Mesendoderm (in vitro differentiated cells): ENCODE data around the gene IL3RA.
"Not testable (repeated sequence)": the region's sequence is repeated elsewhere in the genome, so short reads cannot be mapped to it uniquely, and the experiment has no call there.

Source experiments
- DNase-seq: peaks from one replicate; pipeline ENCODE4 v3.0.0; 2013
- H2AK5ac ChIP-seq: 2 replicates; pipeline ENCODE4 v1.6.1; 2013; ENCODE audit warnings: low read length, inconsistent platforms
- H2BK120ac ChIP-seq: 2 replicates; pipeline ENCODE4 v1.6.1; 2013; ENCODE audit warnings: low read depth, mild to moderate bottlenecking, low read length, moderate library complexity, mixed read lengths
- H2BK15ac ChIP-seq: replicated peaks from 2 replicates; pipeline ENCODE4 v1.6.1; 2013; ENCODE audit warnings: low read depth, mild to moderate bottlenecking, moderate library complexity
- H2BK5ac ChIP-seq: 2 replicates; pipeline ENCODE4 v1.6.1; 2013; ENCODE audit warnings: low read length, inconsistent platforms
- H3K18ac ChIP-seq: 2 replicates; pipeline ENCODE4 v1.6.1; 2013; ENCODE audit warnings: mild to moderate bottlenecking, low read length, mixed read lengths
- H3K23ac ChIP-seq: one replicate; pipeline ENCODE4 v1.6.1; 2013; ENCODE audit warnings: low read length
- H3K27ac ChIP-seq: 2 replicates; pipeline ENCODE4 v1.5.1; 2013; ENCODE audit warnings: low read depth, mild to moderate bottlenecking, inconsistent platforms, low read length, moderate library complexity
- H3K27me3 ChIP-seq: 2 replicates; pipeline ENCODE4 v1.6.1; 2013; ENCODE audit warnings: low read length, control low read depth, mild to moderate bottlenecking, inconsistent platforms; ENCODE audit not compliant: insufficient read depth, poor library complexity
- H3K36me3 ChIP-seq: 2 replicates; pipeline ENCODE4 v1.6.1; 2013; ENCODE audit warnings: low read length, inconsistent platforms; ENCODE audit not compliant: control insufficient read depth, insufficient read depth
- H3K4ac ChIP-seq: one replicate; pipeline ENCODE4 v1.6.1; 2013; ENCODE audit warnings: low read depth, mild to moderate bottlenecking, low read length, moderate library complexity
- H3K4me1 ChIP-seq: 2 replicates; pipeline ENCODE4 v1.6.1; 2013; ENCODE audit warnings: low read depth, low read length, inconsistent platforms; ENCODE audit not compliant: control insufficient read depth
- H3K4me2 ChIP-seq: 2 replicates; pipeline ENCODE4 v1.6.1; 2013; ENCODE audit warnings: low read length
- H3K4me3 ChIP-seq: 2 replicates; pipeline ENCODE4 v1.5.1; 2013; ENCODE audit warnings: mild to moderate bottlenecking, low read length
- H3K56ac ChIP-seq: one replicate; pipeline ENCODE4 v1.6.1; 2013; ENCODE audit warnings: low read length
- H3K79me1 ChIP-seq: 2 replicates; pipeline ENCODE4 v1.6.1; 2013; ENCODE audit warnings: low read length, inconsistent platforms
- H3K79me2 ChIP-seq: 2 replicates; pipeline ENCODE4 v1.6.1; 2013; ENCODE audit warnings: mild to moderate bottlenecking, low read length; ENCODE audit not compliant: control insufficient read depth, insufficient read depth
- H3K9ac ChIP-seq: 2 replicates; pipeline ENCODE4 v1.6.1; 2013; ENCODE audit warnings: low read length, inconsistent platforms
- H4K5ac ChIP-seq: one replicate; pipeline ENCODE4 v1.6.1; 2013; ENCODE audit warnings: low read length
- H4K8ac ChIP-seq: one replicate; pipeline ENCODE4 v1.6.1; 2013; ENCODE audit warnings: low read depth, mild to moderate bottlenecking, control low read depth, low read length, moderate library complexity
- WGBS: extraction: QIAGEN DNeasy Blood & Tissue Kit; methylation state at CpG from one replicate; pipeline ENCODE4 v1.1.7; 2013; ENCODE audit warnings: low lambda C conversion rate, missing lambda C conversion rate; ENCODE audit not compliant: insufficient coverage; ENCODE audit errors: extremely low coverage; 5-methylcytosine and 5-hydroxymethylcytosine counted together

IL3RA gene

GRCh38 chrX:1401611-1402430 lies 65.2 kb downstream of the IL3RA start:
- no peak overlapping the region for H3K4me3 ChIP-seq
- H3K9ac ChIP-seq = peak overlapping the region; percentile 4
- H3K27ac ChIP-seq = no peak overlapping the region
- no CpG with 5 or more reads among the region's 30 CpGs for whole genome bisulfite sequencing
- H2AK5ac ChIP-seq = no peak overlapping the region
- no peaks in the 10 kb centered on the region for H3K79me2 ChIP-seq
- no peak overlapping the region for H2BK120ac ChIP-seq
- no peak overlapping the region for H2BK5ac ChIP-seq
- no peak overlapping the region for H3K18ac ChIP-seq
- H3K4me2 ChIP-seq = no peak overlapping the region
- no peak overlapping the region for H3K23ac ChIP-seq
- peak overlapping the region; percentile 22 for H3K56ac ChIP-seq
- no peaks in the 10 kb centered on the region for H3K4me1 ChIP-seq
- DNase-seq = no peak
- peaks cover 4% of the 10 kb centered on the region for H3K79me1 ChIP-seq
- no peak overlapping the region for H2BK15ac ChIP-seq
- H3K4ac ChIP-seq = no peak overlapping the region
- H3K27me3 ChIP-seq = no peaks in the 10 kb centered on the region
- peaks cover 15% of the 10 kb centered on the region for H3K36me3 ChIP-seq
- H4K8ac ChIP-seq = no peak overlapping the region
- no peak overlapping the region for H4K5ac ChIP-seq

GRCh38 chrX:1403228-1403627 lies 66.6 kb downstream of the IL3RA start:
- H3K56ac ChIP-seq = no peak overlapping the region
- no peak overlapping the region for H3K4ac ChIP-seq
- DNase-seq = no peak
- no CpG with 5 or more reads among the region's 10 CpGs for WGBS
- no peak overlapping the region for H3K18ac ChIP-seq
- no peak overlapping the region for H2BK5ac ChIP-seq
- no peak overlapping the region for H3K23ac ChIP-seq
- H3K27ac ChIP-seq = no peak overlapping the region
- no peak overlapping the region for H4K5ac ChIP-seq
- no peak overlapping the region for H2AK5ac ChIP-seq
- H3K9ac ChIP-seq = no peak overlapping the region
- no peaks in the 10 kb centered on the region for H3K4me1 ChIP-seq
- H3K4me2 ChIP-seq = no peak overlapping the region
- peaks cover 4% of the 10 kb centered on the region for H3K79me1 ChIP-seq
- H3K4me3 ChIP-seq = no peak overlapping the region
- H4K8ac ChIP-seq = no peak overlapping the region
- peaks cover 15% of the 10 kb centered on the region for H3K36me3 ChIP-seq
- no peak overlapping the region for H2BK15ac ChIP-seq
- no peak overlapping the region for H2BK120ac ChIP-seq
- H3K79me2 ChIP-seq = no peaks in the 10 kb centered on the region
- no peaks in the 10 kb centered on the region for H3K27me3 ChIP-seq

GRCh38 chrX:1403867-1404266 lies 67.3 kb downstream of the IL3RA start:
- H3K79me1 ChIP-seq, H2AK5ac ChIP-seq, H3K27ac ChIP-seq, H3K9ac ChIP-seq, H2BK120ac ChIP-seq, H3K56ac ChIP-seq, H3K23ac ChIP-seq, H4K8ac ChIP-seq, H4K5ac ChIP-seq, H2BK15ac ChIP-seq, H3K4me3 ChIP-seq, H3K4me2 ChIP-seq, H3K79me2 ChIP-seq, H2BK5ac ChIP-seq, H3K4me1 ChIP-seq, H3K27me3 ChIP-seq, H3K4ac ChIP-seq, H3K18ac ChIP-seq, DNase-seq: not testable (repeated sequence)
- WGBS = 100% methylated on average over 1 of the region's 3 CpGs
- peaks cover 15% of the 10 kb centered on the region for H3K36me3 ChIP-seq

- 100% methylated on average over 2 of the region's 2 CpGs for WGBS
- H2BK15ac ChIP-seq, H3K4me2 ChIP-seq, H3K23ac ChIP-seq, DNase-seq, H3K4me3 ChIP-seq, H2BK5ac ChIP-seq, H3K18ac ChIP-seq, H3K79me1 ChIP-seq, H3K56ac ChIP-seq, H3K27ac ChIP-seq, H4K5ac ChIP-seq, H2BK120ac ChIP-seq, H4K8ac ChIP-seq, H2AK5ac ChIP-seq, H3K27me3 ChIP-seq, H3K4ac ChIP-seq, H3K4me1 ChIP-seq, H3K9ac ChIP-seq, H3K79me2 ChIP-seq: not testable (repeated sequence)
- H3K36me3 ChIP-seq = peaks cover 15% of the 10 kb centered on the region
These were observed 69.2 kb downstream of the IL3RA start for GRCh38 chrX:1405769-1406168.

GRCh38 chrX:1407035-1407434 lies 70.5 kb downstream of the IL3RA start:
- DNase-seq = no peak
- Histone ChIP-seq H3K27me3 (no peaks in the 10 kb centered on the region), H3K4me1 (no peaks in the 10 kb centered on the region), H3K27ac (no peak overlapping the region), H2BK15ac (no peak overlapping the region), H3K56ac (no peak overlapping the region), H4K8ac (no peak overlapping the region), H3K18ac (no peak overlapping the region), H3K23ac (no peak overlapping the region), H3K4me2 (no peak overlapping the region), H2AK5ac (no peak overlapping the region), H3K9ac (no peak overlapping the region), H3K36me3 (peaks cover 17% of the 10 kb centered on the region), H2BK5ac (no peak overlapping the region), H2BK120ac (no peak overlapping the region), H3K79me1 (peaks cover 2% of the 10 kb centered on the region), H3K79me2 (no peaks in the 10 kb centered on the region), H3K4ac (no peak overlapping the region), H3K4me3 (no peak overlapping the region), H4K5ac (no peak overlapping the region)

DNA sequence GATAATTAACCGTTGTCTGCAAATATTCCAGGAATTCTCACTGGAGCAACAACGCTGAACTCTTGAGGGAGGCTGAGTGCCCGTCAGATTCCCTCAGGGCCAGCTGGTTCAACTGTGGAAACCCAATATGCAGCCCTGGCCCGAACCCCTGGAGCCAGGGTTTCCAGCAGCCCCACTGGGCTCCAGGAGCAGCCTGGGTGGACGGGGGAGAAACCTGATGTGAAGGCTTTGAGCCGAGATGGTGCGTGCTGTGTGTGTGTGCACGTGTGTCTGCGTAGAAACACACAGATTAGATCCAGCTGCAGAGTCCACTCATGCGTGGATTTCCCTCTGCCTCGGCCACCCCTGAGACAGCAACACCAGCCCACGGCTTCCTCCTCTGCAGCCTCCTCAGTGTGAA lies 74.7 kb downstream of the IL3RA start:
- H4K5ac ChIP-seq = no peak overlapping the region
- DNase-seq = no peak
- H3K4me1 ChIP-seq = no peaks in the 10 kb centered on the region
- no peak overlapping the region for H3K4ac ChIP-seq
- no peak overlapping the region for H2BK15ac ChIP-seq
- H3K23ac ChIP-seq = no peak overlapping the region
- no peaks in the 10 kb centered on the region for H3K27me3 ChIP-seq
- peaks cover 6% of the 10 kb centered on the region for H3K36me3 ChIP-seq
- H3K18ac ChIP-seq = no peak overlapping the region
- H3K4me2 ChIP-seq = no peak overlapping the region
- H2BK120ac ChIP-seq = no peak overlapping the region
- no peaks in the 10 kb centered on the region for H3K79me1 ChIP-seq
- no peaks in the 10 kb centered on the region for H3K79me2 ChIP-seq
- H3K27ac ChIP-seq = no peak overlapping the region
- H2BK5ac ChIP-seq = no peak overlapping the region
- no peak overlapping the region for H4K8ac ChIP-seq
- H2AK5ac ChIP-seq = no peak overlapping the region
- no peak overlapping the region for H3K9ac ChIP-seq
- no peak overlapping the region for H3K4me3 ChIP-seq
- WGBS = no CpG with 5 or more reads among the region's 12 CpGs
- no peak overlapping the region for H3K56ac ChIP-seq
